ENCODE measurements around the gene DMXL1.
A peak's percentile ranks its signal among the peaks of the same experiment; 100 is the strongest.

DMXL1 gene

DNA sequence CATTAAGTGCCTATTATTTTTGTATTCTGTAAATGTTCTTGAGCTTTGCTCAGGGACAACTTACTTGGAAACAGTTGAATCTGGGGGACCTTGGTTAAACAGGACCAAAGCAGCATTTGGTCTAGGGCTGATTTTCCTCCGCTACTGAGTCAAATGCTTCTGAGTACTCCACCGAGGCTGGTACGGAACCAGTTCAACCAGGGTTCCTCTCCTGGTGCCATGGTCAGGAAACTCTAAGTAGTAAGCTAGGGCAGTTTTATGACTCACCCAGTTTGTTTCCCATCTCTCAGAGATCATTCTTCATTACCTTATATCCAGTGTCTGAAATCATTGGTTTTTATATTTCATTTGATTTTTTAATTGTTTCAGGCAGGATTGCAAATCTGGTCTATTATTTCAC, 173.0 kb downstream of the DMXL1 start:
- peaks cover 0 to 12% of the 10 kb centered on the region in 2 experiments for H3K36me3 ChIP-seq (ENCODE audit: control insufficient read depth in 2 of 2, insufficient read depth in 1 of 2, low read length in 2 of 2)
- ChIA-PET POLR2A (no interaction called here), CTCF (interaction anchor here (1.0 kb wide), 1 partner anchor 169 kb away, joined by 3 read pairs; no protein-coding TSS in a partner anchor)
- no peaks in the 10 kb centered on the region for H3K4me1 ChIP-seq (ENCODE audit: control insufficient read depth, insufficient read depth, low read length)
- TF ChIP-seq, protein P1, sequence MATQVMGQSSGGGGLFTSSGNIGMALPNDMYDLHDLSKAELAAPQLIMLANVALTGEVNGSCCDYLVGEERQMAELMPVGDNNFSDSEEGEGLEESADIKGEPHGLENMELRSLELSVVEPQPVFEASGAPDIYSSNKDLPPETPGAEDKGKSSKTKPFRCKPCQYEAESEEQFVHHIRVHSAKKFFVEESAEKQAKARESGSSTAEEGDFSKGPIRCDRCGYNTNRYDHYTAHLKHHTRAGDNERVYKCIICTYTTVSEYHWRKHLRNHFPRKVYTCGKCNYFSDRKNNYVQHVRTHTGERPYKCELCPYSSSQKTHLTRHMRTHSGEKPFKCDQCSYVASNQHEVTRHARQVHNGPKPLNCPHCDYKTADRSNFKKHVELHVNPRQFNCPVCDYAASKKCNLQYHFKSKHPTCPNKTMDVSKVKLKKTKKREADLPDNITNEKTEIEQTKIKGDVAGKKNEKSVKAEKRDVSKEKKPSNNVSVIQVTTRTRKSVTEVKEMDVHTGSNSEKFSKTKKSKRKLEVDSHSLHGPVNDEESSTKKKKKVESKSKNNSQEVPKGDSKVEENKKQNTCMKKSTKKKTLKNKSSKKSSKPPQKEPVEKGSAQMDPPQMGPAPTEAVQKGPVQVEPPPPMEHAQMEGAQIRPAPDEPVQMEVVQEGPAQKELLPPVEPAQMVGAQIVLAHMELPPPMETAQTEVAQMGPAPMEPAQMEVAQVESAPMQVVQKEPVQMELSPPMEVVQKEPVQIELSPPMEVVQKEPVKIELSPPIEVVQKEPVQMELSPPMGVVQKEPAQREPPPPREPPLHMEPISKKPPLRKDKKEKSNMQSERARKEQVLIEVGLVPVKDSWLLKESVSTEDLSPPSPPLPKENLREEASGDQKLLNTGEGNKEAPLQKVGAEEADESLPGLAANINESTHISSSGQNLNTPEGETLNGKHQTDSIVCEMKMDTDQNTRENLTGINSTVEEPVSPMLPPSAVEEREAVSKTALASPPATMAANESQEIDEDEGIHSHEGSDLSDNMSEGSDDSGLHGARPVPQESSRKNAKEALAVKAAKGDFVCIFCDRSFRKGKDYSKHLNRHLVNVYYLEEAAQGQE (tag by site-specific recombination; IDR thresholded peaks at IDR 0.05), result no peak
- TF ChIP-seq ZNF664 (tag by site-specific recombination; IDR thresholded peaks at IDR 0.05) (no peak), ZNF138 (tag by site-specific recombination; IDR thresholded peaks at IDR 0.05; ENCODE audit: borderline replicate concordance) (no peak)
- H3K27ac ChIP-seq (ENCODE audit: extremely low read depth, low read depth, low read length), result no peak overlapping the region
- no peaks in the 10 kb centered on the region for H3K9me3 ChIP-seq (ENCODE audit: control insufficient read depth, insufficient read depth, low read depth, low read length)
- no peak overlapping the region for H3K4me3 ChIP-seq (ENCODE audit: low read depth, low read length)

DNA sequence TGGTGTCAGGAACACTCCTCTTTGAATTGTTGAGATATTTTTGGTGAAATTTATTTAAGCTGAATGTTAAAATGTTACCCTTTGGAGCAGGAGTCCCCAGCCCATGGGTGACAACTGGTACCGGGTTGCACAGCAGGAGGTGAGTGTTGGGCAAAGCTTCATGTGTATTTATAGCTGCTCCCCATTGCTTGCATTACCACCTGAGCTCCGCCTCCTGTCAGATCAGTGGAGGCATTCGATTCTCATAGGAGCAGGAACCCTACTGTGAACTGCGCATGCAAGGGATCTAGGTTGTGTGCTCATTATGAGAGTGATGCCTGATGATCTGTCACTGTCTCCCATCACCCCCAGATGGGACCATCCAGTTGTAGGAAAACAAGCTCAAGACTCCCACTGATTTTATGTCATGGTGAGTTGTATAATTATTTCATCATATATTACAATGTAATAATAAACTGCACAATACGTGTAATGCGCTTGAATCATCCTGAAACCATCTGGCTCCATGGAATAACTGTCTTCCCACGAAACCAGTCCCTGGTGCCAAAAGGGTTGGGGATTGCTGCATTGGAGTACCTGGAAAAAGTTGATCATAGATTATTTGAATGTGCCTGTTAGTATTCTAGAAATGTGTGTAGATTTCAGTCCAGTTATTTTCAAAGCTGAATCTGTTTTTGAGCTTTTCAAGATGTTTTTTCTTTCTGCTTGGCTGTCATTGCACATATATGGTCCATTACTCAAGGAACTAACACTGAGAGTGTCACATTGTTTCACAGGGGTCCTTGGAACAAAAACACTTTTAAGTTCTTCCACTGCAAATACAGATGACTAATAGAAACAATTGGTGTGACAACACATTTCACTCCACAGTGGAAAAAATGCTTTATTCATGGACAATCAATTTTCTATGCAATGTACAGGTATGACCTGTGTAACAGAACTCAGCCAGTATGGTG, 180.3 kb downstream of the DMXL1 start:
- H3K4me1 ChIP-seq (ENCODE audit: control insufficient read depth, insufficient read depth, low read length), result no peaks in the 10 kb centered on the region
- no peaks in the 10 kb centered on the region for H3K9me3 ChIP-seq (ENCODE audit: control insufficient read depth, insufficient read depth, low read depth, low read length)
- peak; percentile 60 for TF ChIP-seq ZIC2 (tag by site-specific recombination; IDR thresholded peaks at IDR 0.05)
- no peak for TF ChIP-seq ZNF555 (tag by site-specific recombination; conservative IDR thresholded peaks at IDR 0.05)
- peak; percentile 26; the same call in 1 of the 2 replicates for TF ChIP-seq MZF1 (tag by site-specific recombination; IDR thresholded peaks at IDR 0.05; ENCODE audit: borderline replicate concordance)
- no peak for TF ChIP-seq ZNF558 (tag by site-specific recombination; IDR thresholded peaks at IDR 0.05)
- TF ChIP-seq ZNF155 (tag by site-specific recombination; IDR thresholded peaks at IDR 0.05), result no peak
- TF ChIP-seq ZBTB21 (tag by site-specific recombination; IDR thresholded peaks at IDR 0.05), result no peak
- TF ChIP-seq ZNF146 (tag by site-specific recombination; IDR thresholded peaks at IDR 0.05), result no peak
- no peak for TF ChIP-seq ZSCAN30 (tag by site-specific recombination; IDR thresholded peaks at IDR 0.05)
- peak; percentile 98 for TF ChIP-seq ZNF610 (tag by site-specific recombination; IDR thresholded peaks at IDR 0.05; ENCODE audit: borderline replicate concordance)
- no peak overlapping the region for H3K4me3 ChIP-seq (ENCODE audit: low read depth, low read length)
- CTCF ChIA-PET, result interaction anchor here (0.6 to 1.0 kb wide), 2 partner anchors 161 kb away, joined by 3 to 4 read pairs; no protein-coding TSS in a partner anchor
- POLR2A ChIA-PET, result interaction anchor here (0.5 kb wide), 1 partner anchor 10 kb away, joined by 4 read pairs; no protein-coding TSS in a partner anchor
- H3K36me3 ChIP-seq (ENCODE audit: control insufficient read depth in 2 of 2, insufficient read depth in 1 of 2, low read length in 2 of 2), result peaks cover 0 to 6% of the 10 kb centered on the region in 2 experiments; a peak in 2 of 3 replicates
- no peak overlapping the region for H3K27ac ChIP-seq (ENCODE audit: extremely low read depth, low read depth, low read length)

DNA sequence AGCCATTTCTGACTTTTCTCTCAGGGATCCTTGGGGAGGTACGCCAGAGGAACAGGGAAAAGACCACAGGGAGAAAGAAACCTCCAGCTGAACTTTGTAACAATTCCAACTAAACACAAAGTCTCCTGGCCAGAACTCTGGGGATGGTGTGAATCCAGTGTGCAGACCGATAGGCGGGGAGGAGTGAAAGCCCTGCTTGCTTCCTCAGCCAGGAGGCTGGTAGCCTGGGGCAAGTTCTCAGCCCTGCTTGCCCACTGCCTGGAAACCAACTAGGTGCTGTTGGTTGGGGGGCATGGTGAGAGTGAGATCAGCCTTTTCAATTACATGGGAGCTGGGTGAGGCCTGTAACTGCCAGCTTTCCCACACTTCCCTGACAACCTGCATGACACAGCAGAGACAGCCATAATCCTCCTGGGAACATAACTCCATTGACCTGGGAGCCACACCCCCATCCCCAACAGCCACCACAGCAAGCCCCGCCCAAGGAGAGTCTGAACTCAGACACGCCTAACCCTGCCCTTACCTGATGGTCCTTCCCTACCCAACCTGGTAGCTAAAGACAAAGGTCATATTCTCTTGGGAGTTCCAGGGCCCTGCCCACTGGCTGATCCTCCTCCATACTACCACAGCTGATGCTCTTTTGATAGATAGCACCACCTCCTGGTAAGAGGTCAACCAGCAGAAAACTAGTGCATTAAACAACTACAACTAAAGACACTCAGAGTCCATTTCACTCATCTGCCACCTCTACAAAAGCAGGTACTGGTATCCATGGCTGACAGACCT, 184.9 kb downstream of the DMXL1 start:
- Histone ChIP-seq H3K4me3 (ENCODE audit: low read depth, low read length) (no peak overlapping the region), H3K27ac (ENCODE audit: extremely low read depth, low read depth, low read length) (no peak overlapping the region), H3K36me3 (ENCODE audit: control insufficient read depth in 2 of 2, insufficient read depth in 1 of 2, low read length in 2 of 2) (no peaks in the 10 kb centered on the region), H3K9me3 (ENCODE audit: control insufficient read depth, insufficient read depth, low read depth, low read length) (no peaks in the 10 kb centered on the region), H3K4me1 (ENCODE audit: control insufficient read depth, insufficient read depth, low read length) (no peaks in the 10 kb centered on the region)
- ChIA-PET CTCF (interaction anchor here (0.6 to 1.6 kb wide), 9 partner anchors 9 to 271 kb away, joined by 3 to 6 read pairs (median 5); partner anchors contain the start of gene DTWD2), POLR2A (interaction anchor here (2.1 kb wide), 1 partner anchor 12 kb away, joined by 10 read pairs; no protein-coding TSS in a partner anchor)
- no peak for TF ChIP-seq ZNF221 (tag by site-specific recombination; IDR thresholded peaks at IDR 0.05; ENCODE audit: borderline replicate concordance)
- no peak for TF ChIP-seq ZNF830 (tag by site-specific recombination; IDR thresholded peaks at IDR 0.05; ENCODE audit: low read depth)
- TF ChIP-seq, protein P2, sequence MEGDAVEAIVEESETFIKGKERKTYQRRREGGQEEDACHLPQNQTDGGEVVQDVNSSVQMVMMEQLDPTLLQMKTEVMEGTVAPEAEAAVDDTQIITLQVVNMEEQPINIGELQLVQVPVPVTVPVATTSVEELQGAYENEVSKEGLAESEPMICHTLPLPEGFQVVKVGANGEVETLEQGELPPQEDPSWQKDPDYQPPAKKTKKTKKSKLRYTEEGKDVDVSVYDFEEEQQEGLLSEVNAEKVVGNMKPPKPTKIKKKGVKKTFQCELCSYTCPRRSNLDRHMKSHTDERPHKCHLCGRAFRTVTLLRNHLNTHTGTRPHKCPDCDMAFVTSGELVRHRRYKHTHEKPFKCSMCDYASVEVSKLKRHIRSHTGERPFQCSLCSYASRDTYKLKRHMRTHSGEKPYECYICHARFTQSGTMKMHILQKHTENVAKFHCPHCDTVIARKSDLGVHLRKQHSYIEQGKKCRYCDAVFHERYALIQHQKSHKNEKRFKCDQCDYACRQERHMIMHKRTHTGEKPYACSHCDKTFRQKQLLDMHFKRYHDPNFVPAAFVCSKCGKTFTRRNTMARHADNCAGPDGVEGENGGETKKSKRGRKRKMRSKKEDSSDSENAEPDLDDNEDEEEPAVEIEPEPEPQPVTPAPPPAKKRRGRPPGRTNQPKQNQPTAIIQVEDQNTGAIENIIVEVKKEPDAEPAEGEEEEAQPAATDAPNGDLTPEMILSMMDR (tag by site-specific recombination; IDR thresholded peaks at IDR 0.05), result 0 out of 2 replicates have a peak, but pooled peaks have one; percentile 11
- no peak for TF ChIP-seq BCL11B (tag by site-specific recombination; IDR thresholded peaks at IDR 0.05; ENCODE audit: low read depth)
- TF ChIP-seq EGR2 (tag by site-specific recombination; IDR thresholded peaks at IDR 0.05; ENCODE audit: low read depth), result 0 out of 2 replicates have a peak, but pooled peaks have one; percentile 8
- no peak for TF ChIP-seq ZFP3 (tag by site-specific recombination; IDR thresholded peaks at IDR 0.05; ENCODE audit: low read depth)
- TF ChIP-seq ZBTB1 (tag by site-specific recombination; IDR thresholded peaks at IDR 0.05), result no peak
- TF ChIP-seq TCF7L2 (IDR thresholded peaks at IDR 0.05; ENCODE audit: borderline replicate concordance, low read depth, low read length), result no peak
- no peak for TF ChIP-seq ZNF670 (tag by site-specific recombination; IDR thresholded peaks at IDR 0.05; ENCODE audit: low read depth)
- no peak for TF ChIP-seq ZBTB20 (tag by site-specific recombination; IDR thresholded peaks at IDR 0.05)
- TF ChIP-seq ZNF654 (tag by site-specific recombination; IDR thresholded peaks at IDR 0.05; ENCODE audit: low read depth), result peak; percentile 35
- no peak for TF ChIP-seq ZNF155 (tag by site-specific recombination; IDR thresholded peaks at IDR 0.05)

Data from HEK293 (cell line).